Measurements from ENCODE around the gene DVL1. TPM values are rescaled to one million over a fixed set of nuclear protein-coding genes. Genes with fewer than 3 reads are reported as not detected.

Gene DVL1
- total and polyA plus RNA-seq, 2 of the 13 experiments (the other 11 are each of a cell fraction or from before 2014, with no cell fraction given) = 30.8 to 60.4 TPM

- Histone ChIP-seq H3K9ac (ENCODE audit: insufficient read depth, low read depth, low read length) (no peak overlapping the region), H3K27me3 (ENCODE audit: control insufficient read depth in 1 of 2, insufficient read depth in 2 of 2, low read length in 2 of 2) (no peaks in the 10 kb centered on the region), H3K9me3 (ENCODE audit: low read length) (no peaks in the 10 kb centered on the region), H3K79me2 (ENCODE audit: insufficient read depth, low read length) (no peaks in the 10 kb centered on the region), H3K36me3 (replicated peaks in 1 of 2; ENCODE audit: control insufficient read depth in 1 of 2, insufficient read depth in 2 of 2, low read length in 2 of 2) (peaks cover 13 to 26% of the 10 kb centered on the region in 2 experiments), H4K20me1 (ENCODE audit: insufficient read depth, low read length) (peaks cover 7% of the 10 kb centered on the region; the same call in 1 of the 2 replicates), H3K4me3 (replicated peaks in 1 of 3; ENCODE audit: insufficient read depth in 1 of 3, low read depth in 2 of 3, low read length in 3 of 3) (no peak overlapping the region), H3K27ac (ENCODE audit: extremely low read length, insufficient read depth, low read length) (no peak overlapping the region), H2AFZ (ENCODE audit: low read length) (no peak overlapping the region), H3K4me2 (ENCODE audit: low read depth, low read length) (no peak overlapping the region), H3K4me1 (ENCODE audit: insufficient read depth, low read length) (no peaks in the 10 kb centered on the region; the same call in 1 of the 2 replicates)
- FAIRE-seq = no peak
- ChIA-PET POLR2A (interaction anchor here (0.9 to 3.9 kb wide), 4 partner anchors 11 to 62 kb away, joined by 3 to 12 read pairs (median 4); partner anchors contain the start of genes AURKAIP1, CCNL2 and DVL1), CTCF (ENCODE audit: low intra/inter-chr PET ratio, low total read pairs) (no interaction called here)
- WGBS (ENCODE audit: low lambda C conversion rate) = 96% methylated on average over 18 of the region's 32 CpGs
- DNase-seq (ENCODE audit: low spot score) = no peak
- intact Hi-C loops (cut with micrococcal nuclease; ENCODE audit: unreplicated experiment) (no loop called here), in situ Hi-C loops (cut with HindIII; ENCODE audit: extremely low pct_ligation_motif_present, low pct_unique_long_range_greater_than_20kb) (no loop called here)
- ATAC-seq = no peak
- no TSS peak for BruUV-seq (replicated peaks)
- TF ChIP-seq ETS1 (CRISPR knock-in tag; IDR thresholded peaks at IDR 0.05) = no peak
- TF ChIP-seq SSRP1 (CRISPR knock-in tag; IDR thresholded peaks at IDR 0.05) = no peak
- no peak for TF ChIP-seq NFYB (CRISPR knock-in tag; IDR thresholded peaks at IDR 0.05)
- TF ChIP-seq RBFOX2 (IDR thresholded peaks at IDR 0.05; ENCODE audit: low read depth, low read length) = peak; percentile 45; the same call in 1 of the 2 replicates
- TF ChIP-seq, protein P1, sequence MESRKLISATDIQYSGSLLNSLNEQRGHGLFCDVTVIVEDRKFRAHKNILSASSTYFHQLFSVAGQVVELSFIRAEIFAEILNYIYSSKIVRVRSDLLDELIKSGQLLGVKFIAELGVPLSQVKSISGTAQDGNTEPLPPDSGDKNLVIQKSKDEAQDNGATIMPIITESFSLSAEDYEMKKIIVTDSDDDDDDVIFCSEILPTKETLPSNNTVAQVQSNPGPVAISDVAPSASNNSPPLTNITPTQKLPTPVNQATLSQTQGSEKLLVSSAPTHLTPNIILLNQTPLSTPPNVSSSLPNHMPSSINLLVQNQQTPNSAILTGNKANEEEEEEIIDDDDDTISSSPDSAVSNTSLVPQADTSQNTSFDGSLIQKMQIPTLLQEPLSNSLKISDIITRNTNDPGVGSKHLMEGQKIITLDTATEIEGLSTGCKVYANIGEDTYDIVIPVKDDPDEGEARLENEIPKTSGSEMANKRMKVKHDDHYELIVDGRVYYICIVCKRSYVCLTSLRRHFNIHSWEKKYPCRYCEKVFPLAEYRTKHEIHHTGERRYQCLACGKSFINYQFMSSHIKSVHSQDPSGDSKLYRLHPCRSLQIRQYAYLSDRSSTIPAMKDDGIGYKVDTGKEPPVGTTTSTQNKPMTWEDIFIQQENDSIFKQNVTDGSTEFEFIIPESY (CRISPR knock-in tag; IDR thresholded peaks at IDR 0.05) = peak; percentile 88
- TF ChIP-seq MZF1 (CRISPR knock-in tag; IDR thresholded peaks at IDR 0.05; ENCODE audit: borderline replicate concordance) = no peak
- TF ChIP-seq PHF8 (CRISPR knock-in tag; IDR thresholded peaks at IDR 0.05) = no peak
- TF ChIP-seq ZNF703 (CRISPR knock-in tag; IDR thresholded peaks at IDR 0.05; ENCODE audit: borderline replicate concordance) = no peak
- TF ChIP-seq, protein P2, sequence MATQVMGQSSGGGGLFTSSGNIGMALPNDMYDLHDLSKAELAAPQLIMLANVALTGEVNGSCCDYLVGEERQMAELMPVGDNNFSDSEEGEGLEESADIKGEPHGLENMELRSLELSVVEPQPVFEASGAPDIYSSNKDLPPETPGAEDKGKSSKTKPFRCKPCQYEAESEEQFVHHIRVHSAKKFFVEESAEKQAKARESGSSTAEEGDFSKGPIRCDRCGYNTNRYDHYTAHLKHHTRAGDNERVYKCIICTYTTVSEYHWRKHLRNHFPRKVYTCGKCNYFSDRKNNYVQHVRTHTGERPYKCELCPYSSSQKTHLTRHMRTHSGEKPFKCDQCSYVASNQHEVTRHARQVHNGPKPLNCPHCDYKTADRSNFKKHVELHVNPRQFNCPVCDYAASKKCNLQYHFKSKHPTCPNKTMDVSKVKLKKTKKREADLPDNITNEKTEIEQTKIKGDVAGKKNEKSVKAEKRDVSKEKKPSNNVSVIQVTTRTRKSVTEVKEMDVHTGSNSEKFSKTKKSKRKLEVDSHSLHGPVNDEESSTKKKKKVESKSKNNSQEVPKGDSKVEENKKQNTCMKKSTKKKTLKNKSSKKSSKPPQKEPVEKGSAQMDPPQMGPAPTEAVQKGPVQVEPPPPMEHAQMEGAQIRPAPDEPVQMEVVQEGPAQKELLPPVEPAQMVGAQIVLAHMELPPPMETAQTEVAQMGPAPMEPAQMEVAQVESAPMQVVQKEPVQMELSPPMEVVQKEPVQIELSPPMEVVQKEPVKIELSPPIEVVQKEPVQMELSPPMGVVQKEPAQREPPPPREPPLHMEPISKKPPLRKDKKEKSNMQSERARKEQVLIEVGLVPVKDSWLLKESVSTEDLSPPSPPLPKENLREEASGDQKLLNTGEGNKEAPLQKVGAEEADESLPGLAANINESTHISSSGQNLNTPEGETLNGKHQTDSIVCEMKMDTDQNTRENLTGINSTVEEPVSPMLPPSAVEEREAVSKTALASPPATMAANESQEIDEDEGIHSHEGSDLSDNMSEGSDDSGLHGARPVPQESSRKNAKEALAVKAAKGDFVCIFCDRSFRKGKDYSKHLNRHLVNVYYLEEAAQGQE (IDR thresholded peaks at IDR 0.05; ENCODE audit: borderline replicate concordance in 1 of 2, low read depth in 1 of 2, low read length in 2 of 2) = no peak
- no peak for TF ChIP-seq PHF5A (CRISPR knock-in tag; IDR thresholded peaks at IDR 0.05; ENCODE audit: low read depth, unreplicated experiment)
- TF ChIP-seq KDM1A (CRISPR knock-in tag; IDR thresholded peaks at IDR 0.05) = no peak
- no peak for TF ChIP-seq ZNF382 (CRISPR knock-in tag; IDR thresholded peaks at IDR 0.05; ENCODE audit: borderline replicate concordance)
- TF ChIP-seq MLLT10 (CRISPR knock-in tag; IDR thresholded peaks at IDR 0.05) = no peak
- TF ChIP-seq ARID3A (IDR thresholded peaks at IDR 0.05; ENCODE audit: low read depth, low read length) = no peak
- TF ChIP-seq AGO2 (optimal IDR thresholded peaks at IDR 0.05; ENCODE audit: low read depth, low read length) = peak; percentile 50
These were observed 12.1 kb downstream of the DVL1 start for GRCh38 chr1:1336931-1337792.

Data from HepG2 (cell line).